Measurements from ENCODE around the gene BRWD1. TPM values are rescaled to one million over a fixed set of nuclear protein-coding genes. Genes with fewer than 3 reads are reported as not detected.

The BRWD1 gene
- total RNA-seq, 1 donor from 2014 or later = 40.3 TPM

- Mint-ChIP-seq H3K9me3 (no peaks in the 10 kb centered on the region), H3K27ac (no peak overlapping the region), H3K4me3 (no peak overlapping the region), H3K36me3 (ENCODE audit: low read depth) (no peaks in the 10 kb centered on the region), H3K27me3 (no peaks in the 10 kb centered on the region), H3K4me1 (peaks cover 6% of the 10 kb centered on the region)
- CTCF ChIA-PET = no interaction called here
- ATAC-seq (ENCODE audit: low read depth) (no peak), DNase-seq (no peak)
- TF ChIP-seq CTCF (IDR thresholded peaks at IDR 0.05) = no peak
- intact Hi-C loops (cut with micrococcal nuclease) = no loop called here
- POLR2A ChIA-PET = interaction anchor here (1.2 kb wide), 1 partner anchor 18 kb away, joined by 3 read pairs; no protein-coding TSS in a partner anchor
These were observed 16.6 kb upstream of the BRWD1 start for GRCh38 chr21:39330001-39330400.

- ATAC-seq (ENCODE audit: low read depth) (no peak), DNase-seq (no peak)
- no peaks in the 10 kb centered on the region for H3K27me3 Mint-ChIP-seq
- no peak overlapping the region for H3K4me3 Mint-ChIP-seq
- ChIA-PET CTCF (no interaction called here), POLR2A (no interaction called here)
- no peaks in the 10 kb centered on the region for H3K9me3 Mint-ChIP-seq
- no peaks in the 10 kb centered on the region for H3K36me3 Mint-ChIP-seq (ENCODE audit: low read depth)
- TF ChIP-seq CTCF (IDR thresholded peaks at IDR 0.05) = no peak
- no peak overlapping the region for H3K27ac Mint-ChIP-seq
- peaks cover 6% of the 10 kb centered on the region for H3K4me1 Mint-ChIP-seq
- intact Hi-C loops (cut with micrococcal nuclease) = no loop called here
These were observed 14.3 kb upstream of the BRWD1 start for GRCh38 chr21:39327727-39328126.

GRCh38 chr21:39326607-39327307 lies 13.3 kb upstream of the BRWD1 start:
- H3K4me3 Mint-ChIP-seq = no peak overlapping the region
- POLR2A ChIA-PET = interaction anchor here (1.3 kb wide), 1 partner anchor 22 kb away, joined by 3 read pairs; the partner anchor contains the start of gene HMGN1
- DNase-seq = no peak
- no peaks in the 10 kb centered on the region for H3K9me3 Mint-ChIP-seq
- no peak overlapping the region for H3K27ac Mint-ChIP-seq
- intact Hi-C loops (cut with micrococcal nuclease) = no loop called here
- H3K36me3 Mint-ChIP-seq (ENCODE audit: low read depth) = no peaks in the 10 kb centered on the region
- CTCF ChIA-PET = no interaction called here
- H3K27me3 Mint-ChIP-seq = no peaks in the 10 kb centered on the region
- no peak for TF ChIP-seq CTCF (IDR thresholded peaks at IDR 0.05)
- no peak for ATAC-seq (ENCODE audit: low read depth)
- H3K4me1 Mint-ChIP-seq = peaks cover 6% of the 10 kb centered on the region

GRCh38 chr21:39325458-39325857 lies 12.0 kb upstream of the BRWD1 start:
- Mint-ChIP-seq H3K4me3 (no peak overlapping the region), H3K27ac (no peak overlapping the region), H3K27me3 (no peaks in the 10 kb centered on the region), H3K4me1 (peaks cover 6% of the 10 kb centered on the region), H3K9me3 (no peaks in the 10 kb centered on the region), H3K36me3 (ENCODE audit: low read depth) (no peaks in the 10 kb centered on the region)
- POLR2A ChIA-PET = interaction anchor here (1.3 kb wide), 1 partner anchor 24 kb away, joined by 3 read pairs; the partner anchor contains the start of gene HMGN1
- DNase-seq = no peak
- intact Hi-C loops (cut with micrococcal nuclease) = no loop called here
- TF ChIP-seq CTCF (IDR thresholded peaks at IDR 0.05) = no peak
- no peak for ATAC-seq (ENCODE audit: low read depth)
- CTCF ChIA-PET = no interaction called here

- Mint-ChIP-seq H3K4me1 (peaks cover 10% of the 10 kb centered on the region), H3K4me3 (no peak overlapping the region), H3K27ac (no peak overlapping the region), H3K27me3 (no peaks in the 10 kb centered on the region), H3K36me3 (ENCODE audit: low read depth) (no peaks in the 10 kb centered on the region), H3K9me3 (no peaks in the 10 kb centered on the region)
- no peak for TF ChIP-seq CTCF (IDR thresholded peaks at IDR 0.05)
- ATAC-seq (ENCODE audit: low read depth) = no peak
- CTCF ChIA-PET = no interaction called here
- no peak for DNase-seq
- intact Hi-C loops (cut with micrococcal nuclease) = no loop called here
- POLR2A ChIA-PET = interaction anchor here (1.1 kb wide), 1 partner anchor 27 kb away, joined by 3 read pairs; the partner anchor contains the start of gene HMGN1
These were observed 8.0 kb upstream of the BRWD1 start for GRCh38 chr21:39321424-39321823.
